RWPE1 (cell line): ENCODE results near the gene TYRP1.

ENCODE experiments used
- CTCF ChIA-PET: fragments of 350-600 bp; sonication (Branson Sonifier 250); formaldehyde crosslinking; extraction: SDS; loops from one replicate; lab custom pipeline; 2021; lab: Yijun Ruan, JAX
- POLR2A ChIA-PET: fragments of 400-600 bp; formaldehyde crosslinking; extraction: SDS; loops from one replicate; lab custom pipeline; 2020; ENCODE audit warnings: antibody characterized with exemption; ENCODE audit not compliant: low non-redundant PET; lab: Yijun Ruan, JAX
- DNase-seq: peaks from one replicate; pipeline ENCODE4 v3.0.0; 2012; ENCODE audit warnings: low spot score
- H3K27ac ChIP-seq: fragments of 450-650 bp; 2 replicates; pipeline ENCODE4 v1.5.1; 2017
- TF ChIP-seq, protein P1 (sequence below): fragments of 450-650 bp; conservative IDR thresholded peaks from 2 replicates; pipeline ENCODE4 v1.5.1; 2017; ENCODE audit warnings: low read depth, mild to moderate bottlenecking

TYRP1 gene, protein sequence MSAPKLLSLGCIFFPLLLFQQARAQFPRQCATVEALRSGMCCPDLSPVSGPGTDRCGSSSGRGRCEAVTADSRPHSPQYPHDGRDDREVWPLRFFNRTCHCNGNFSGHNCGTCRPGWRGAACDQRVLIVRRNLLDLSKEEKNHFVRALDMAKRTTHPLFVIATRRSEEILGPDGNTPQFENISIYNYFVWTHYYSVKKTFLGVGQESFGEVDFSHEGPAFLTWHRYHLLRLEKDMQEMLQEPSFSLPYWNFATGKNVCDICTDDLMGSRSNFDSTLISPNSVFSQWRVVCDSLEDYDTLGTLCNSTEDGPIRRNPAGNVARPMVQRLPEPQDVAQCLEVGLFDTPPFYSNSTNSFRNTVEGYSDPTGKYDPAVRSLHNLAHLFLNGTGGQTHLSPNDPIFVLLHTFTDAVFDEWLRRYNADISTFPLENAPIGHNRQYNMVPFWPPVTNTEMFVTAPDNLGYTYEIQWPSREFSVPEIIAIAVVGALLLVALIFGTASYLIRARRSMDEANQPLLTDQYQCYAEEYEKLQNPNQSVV

DNA sequence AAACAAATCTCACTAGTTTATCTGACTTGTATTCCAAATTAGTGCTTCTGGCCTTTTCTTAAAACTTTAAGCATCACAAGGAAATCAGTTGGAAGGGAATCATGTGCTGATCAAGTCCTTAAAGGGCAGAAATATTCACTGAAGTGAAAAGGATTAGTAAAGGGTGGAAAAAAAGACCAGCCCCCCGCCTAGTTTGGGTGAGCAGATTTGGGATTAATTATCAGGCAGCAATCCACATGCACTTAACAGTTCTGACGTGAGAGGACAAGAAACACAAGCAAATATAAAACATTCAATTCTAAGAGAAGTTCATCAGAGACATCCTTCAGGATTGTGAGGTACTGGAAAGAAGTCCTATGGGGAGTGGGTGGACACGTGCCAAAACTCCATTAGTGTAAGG is at the start of gene TYRP1:
Gene TYRP1 (plus strand): TSS at position 245 of the 400 bp plus-strand sequence. CDS start 612 bp downstream, outside the sequence.
- TF ChIP-seq, protein P1, sequence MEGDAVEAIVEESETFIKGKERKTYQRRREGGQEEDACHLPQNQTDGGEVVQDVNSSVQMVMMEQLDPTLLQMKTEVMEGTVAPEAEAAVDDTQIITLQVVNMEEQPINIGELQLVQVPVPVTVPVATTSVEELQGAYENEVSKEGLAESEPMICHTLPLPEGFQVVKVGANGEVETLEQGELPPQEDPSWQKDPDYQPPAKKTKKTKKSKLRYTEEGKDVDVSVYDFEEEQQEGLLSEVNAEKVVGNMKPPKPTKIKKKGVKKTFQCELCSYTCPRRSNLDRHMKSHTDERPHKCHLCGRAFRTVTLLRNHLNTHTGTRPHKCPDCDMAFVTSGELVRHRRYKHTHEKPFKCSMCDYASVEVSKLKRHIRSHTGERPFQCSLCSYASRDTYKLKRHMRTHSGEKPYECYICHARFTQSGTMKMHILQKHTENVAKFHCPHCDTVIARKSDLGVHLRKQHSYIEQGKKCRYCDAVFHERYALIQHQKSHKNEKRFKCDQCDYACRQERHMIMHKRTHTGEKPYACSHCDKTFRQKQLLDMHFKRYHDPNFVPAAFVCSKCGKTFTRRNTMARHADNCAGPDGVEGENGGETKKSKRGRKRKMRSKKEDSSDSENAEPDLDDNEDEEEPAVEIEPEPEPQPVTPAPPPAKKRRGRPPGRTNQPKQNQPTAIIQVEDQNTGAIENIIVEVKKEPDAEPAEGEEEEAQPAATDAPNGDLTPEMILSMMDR = no peak
- POLR2A ChIA-PET = no interaction called here
- CTCF ChIA-PET = no interaction called here
- no peak within 1 kb of the TSS for H3K27ac ChIP-seq
- no peak for DNase-seq

GRCh38 chr9:12643686-12644085 is 49.5 kb upstream of the TYRP1 start:
- POLR2A ChIA-PET = no interaction called here
- DNase-seq = no peak
- CTCF ChIA-PET = no interaction called here
- TF ChIP-seq, protein P1 = no peak
- no peak overlapping the region for H3K27ac ChIP-seq

DNA sequence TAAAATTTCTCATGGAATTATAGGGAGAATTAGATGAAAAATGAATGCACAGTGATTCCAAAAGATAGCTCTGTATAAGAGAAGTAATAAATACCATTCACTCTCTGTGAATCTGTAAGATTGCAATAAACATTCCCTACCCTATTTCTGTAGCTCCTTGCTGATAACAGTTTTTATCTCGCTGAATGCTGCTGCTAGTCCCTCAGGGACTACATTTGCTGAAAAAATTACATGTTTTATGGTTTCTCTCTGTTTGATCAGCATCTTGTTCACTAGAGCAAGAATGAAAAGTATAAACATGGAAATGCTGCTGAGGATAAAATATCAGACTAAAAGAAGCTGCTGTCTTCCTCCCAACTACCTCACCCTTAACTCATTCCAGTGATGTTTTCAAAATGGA is 44.3 kb upstream of the TYRP1 start:
- TF ChIP-seq, protein P1 = no peak
- ChIA-PET CTCF (interaction anchor here (2.4 kb wide), 1 partner anchor 9 kb away, joined by 6 read pairs; no protein-coding TSS in a partner anchor), POLR2A (no interaction called here)
- DNase-seq = no peak
- no peak overlapping the region for H3K27ac ChIP-seq

DNA sequence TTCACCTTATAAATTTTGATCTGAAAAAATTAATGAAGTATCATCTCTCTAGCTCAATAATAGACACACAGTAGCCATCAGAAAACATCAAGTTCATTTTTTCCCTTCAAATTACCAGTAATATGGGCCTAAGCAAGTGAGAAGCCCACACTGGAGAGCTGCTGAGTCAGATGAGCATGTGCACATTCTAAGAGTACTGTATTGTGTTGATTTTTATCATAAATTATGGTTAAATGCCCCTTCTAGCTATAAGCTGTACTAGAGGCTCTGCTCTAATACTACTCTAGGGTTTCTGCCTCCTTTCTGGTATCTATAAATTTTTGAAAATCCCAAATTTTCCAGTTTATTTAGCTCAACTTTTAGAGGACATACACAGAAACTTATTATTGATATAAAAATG is 42.1 kb upstream of the TYRP1 start:
- no peak overlapping the region for H3K27ac ChIP-seq
- no peak for DNase-seq
- TF ChIP-seq, protein P1 = no peak
- ChIA-PET CTCF (interaction anchor here (0.6 to 2.4 kb wide), 2 partner anchors 11 to 350 kb away, joined by 3 to 6 read pairs; no protein-coding TSS in a partner anchor), POLR2A (no interaction called here)

GRCh38 chr9:12652973-12653372 is 40.2 kb upstream of the TYRP1 start:
- no peak for DNase-seq
- TF ChIP-seq, protein P1 = no peak
- POLR2A ChIA-PET = no interaction called here
- no peak overlapping the region for H3K27ac ChIP-seq
- CTCF ChIA-PET = no interaction called here

GRCh38 chr9:12656803-12657202 is 36.4 kb upstream of the TYRP1 start:
- DNase-seq = no peak
- TF ChIP-seq, protein P1 = no peak
- POLR2A ChIA-PET = no interaction called here
- no peak overlapping the region for H3K27ac ChIP-seq
- CTCF ChIA-PET = interaction anchor here (1.0 kb wide), 1 partner anchor 12 kb away, joined by 3 read pairs; no protein-coding TSS in a partner anchor
